ENCODE data around the gene PPIB.
A peak's percentile ranks its signal among the peaks of the same experiment; 100 is the strongest.

Gene PPIB

DNA sequence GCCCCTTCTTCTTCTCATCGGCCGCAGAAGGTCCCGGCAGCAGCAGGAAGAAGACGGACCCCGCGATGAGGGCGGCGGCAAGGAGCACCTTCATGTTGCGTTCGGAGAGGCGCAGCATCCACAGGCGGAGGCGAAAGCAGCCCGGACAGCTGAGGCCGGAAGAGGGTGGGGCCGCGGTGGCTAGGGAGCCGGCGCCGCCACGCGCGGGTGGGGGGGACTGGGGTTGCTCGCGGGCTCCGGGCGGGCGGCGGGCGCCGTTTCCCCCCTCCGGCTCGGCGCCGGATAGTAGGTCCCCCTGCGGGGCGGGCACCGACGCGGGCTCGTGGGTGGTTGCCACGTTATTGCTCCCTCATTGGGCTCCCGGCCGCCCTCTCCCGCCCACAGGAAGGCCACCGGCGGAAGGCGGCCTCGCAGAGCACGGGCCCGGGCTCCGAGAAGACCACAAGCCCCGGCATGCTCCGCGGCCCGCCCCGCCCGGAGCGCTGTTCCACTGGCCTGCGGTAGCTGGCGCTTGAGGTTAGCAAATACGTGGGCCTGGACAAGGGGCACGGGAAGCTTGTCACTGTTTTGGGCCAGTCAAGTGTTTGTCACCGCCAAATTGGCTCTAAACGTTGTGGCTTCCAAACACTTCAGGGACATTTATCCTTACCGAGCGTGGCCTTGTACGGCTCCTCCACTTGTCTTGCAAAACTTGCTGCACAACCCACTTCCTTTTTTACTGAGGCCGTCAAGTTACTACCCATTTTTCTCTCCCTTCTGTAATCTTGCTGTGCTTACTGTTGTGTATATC, at the start of gene PPIB:
TSS of gene PPIB (minus strand) at position 154 of the 790 bp plus-strand sequence. CDS start at position 118, 36 bp downstream.
- Histone ChIP-seq H3K4me1 (ENCODE audit: control insufficient read depth in 5 of 5, insufficient read depth in 5 of 5, low read length in 5 of 5) (peaks cover 5 to 37% (median 29%) of the 10 kb centered on the region in 5 donors), H3K27me3 (ENCODE audit: control insufficient read depth in 5 of 5, insufficient read depth in 4 of 5, low read length in 5 of 5) (no peaks in the 10 kb centered on the region), H3K4me3 (ENCODE audit: low read depth in 1 of 5, low read length in 5 of 5) (peak within 1 kb of the TSS; percentile 78 to 96 (median 85)), H3K9ac (ENCODE audit: low read length in 5 of 5) (peak within 1 kb of the TSS; percentile 66 to 92 (median 82)), H3K9me3 (ENCODE audit: control insufficient read depth in 5 of 5, low read length in 5 of 5) (no peaks in the 10 kb centered on the region), H3K27ac (ENCODE audit: low read depth, low read length) (peak within 1 kb of the TSS; percentile 90), H3K36me3 (ENCODE audit: control insufficient read depth in 5 of 5, insufficient read depth in 5 of 5, low read length in 5 of 5) (peaks cover 0 to 27% (median 24%) of the 10 kb centered on the region in 5 donors)

DNA sequence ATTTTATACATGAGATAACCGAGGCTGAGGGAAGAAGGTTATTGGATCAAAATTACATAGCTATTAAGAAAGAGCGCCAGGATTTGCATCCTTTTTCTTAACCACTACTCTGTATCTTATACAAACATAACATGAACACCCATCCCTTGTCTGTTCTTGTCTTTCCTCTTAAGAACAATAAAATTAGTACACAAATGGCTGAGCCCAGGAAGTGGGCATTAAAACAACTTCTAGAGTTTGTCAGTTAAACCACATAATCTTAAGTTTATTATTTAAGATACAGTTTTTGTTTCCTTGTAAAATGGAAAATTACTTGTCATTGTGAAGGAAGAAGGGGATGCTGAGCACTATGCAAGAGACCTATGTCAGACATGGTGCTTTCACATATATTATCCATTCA, 48.9 kb upstream of the PPIB start:
- H3K27ac ChIP-seq (ENCODE audit: low read depth, low read length): no peak overlapping the region
- H3K36me3 ChIP-seq (ENCODE audit: control insufficient read depth in 5 of 5, insufficient read depth in 5 of 5, low read length in 5 of 5): peaks cover 8 to 31% (median 11%) of the 10 kb centered on the region in 5 donors
- no peak overlapping the region for H3K9ac ChIP-seq (ENCODE audit: low read length in 5 of 5)
- H3K4me3 ChIP-seq (ENCODE audit: low read depth in 1 of 5, low read length in 5 of 5): no peak overlapping the region
- peaks cover 0 to 4% (median 0%) of the 10 kb centered on the region in 5 donors for H3K4me1 ChIP-seq (ENCODE audit: control insufficient read depth in 5 of 5, insufficient read depth in 5 of 5, low read length in 5 of 5)
- no peaks in the 10 kb centered on the region for H3K27me3 ChIP-seq (ENCODE audit: control insufficient read depth in 5 of 5, insufficient read depth in 4 of 5, low read length in 5 of 5)
- H3K9me3 ChIP-seq (ENCODE audit: control insufficient read depth in 5 of 5, low read length in 5 of 5): no peaks in the 10 kb centered on the region

DNA sequence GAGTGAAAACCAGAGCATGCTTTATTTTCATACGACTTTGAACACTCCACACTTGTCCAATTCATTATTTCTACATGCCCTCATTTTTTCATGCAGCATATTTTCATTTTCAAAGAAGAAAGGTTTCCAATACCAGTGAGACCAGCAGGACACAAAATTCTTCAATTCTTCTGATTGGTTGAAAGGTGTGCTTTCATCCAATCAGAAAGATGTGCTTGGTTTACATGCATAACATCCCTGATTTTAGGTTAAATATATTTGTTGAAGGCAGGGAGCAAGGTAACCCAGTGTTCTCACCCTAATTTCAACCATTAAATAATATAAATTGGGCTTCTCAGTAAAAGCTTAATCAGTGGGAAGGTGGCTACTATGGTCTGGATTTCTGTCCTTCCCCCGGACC, 47.5 kb upstream of the PPIB start:
- Histone ChIP-seq H3K4me3 (ENCODE audit: low read depth in 1 of 5, low read length in 5 of 5) (no peak overlapping the region), H3K27ac (ENCODE audit: low read depth, low read length) (no peak overlapping the region), H3K9ac (ENCODE audit: low read length in 5 of 5) (no peak overlapping the region), H3K9me3 (ENCODE audit: control insufficient read depth in 5 of 5, low read length in 5 of 5) (no peaks in the 10 kb centered on the region), H3K36me3 (ENCODE audit: control insufficient read depth in 5 of 5, insufficient read depth in 5 of 5, low read length in 5 of 5) (peaks cover 8 to 31% (median 11%) of the 10 kb centered on the region in 5 donors), H3K27me3 (ENCODE audit: control insufficient read depth in 5 of 5, insufficient read depth in 4 of 5, low read length in 5 of 5) (no peaks in the 10 kb centered on the region), H3K4me1 (ENCODE audit: control insufficient read depth in 5 of 5, insufficient read depth in 5 of 5, low read length in 5 of 5) (no peaks in the 10 kb centered on the region)

DNA sequence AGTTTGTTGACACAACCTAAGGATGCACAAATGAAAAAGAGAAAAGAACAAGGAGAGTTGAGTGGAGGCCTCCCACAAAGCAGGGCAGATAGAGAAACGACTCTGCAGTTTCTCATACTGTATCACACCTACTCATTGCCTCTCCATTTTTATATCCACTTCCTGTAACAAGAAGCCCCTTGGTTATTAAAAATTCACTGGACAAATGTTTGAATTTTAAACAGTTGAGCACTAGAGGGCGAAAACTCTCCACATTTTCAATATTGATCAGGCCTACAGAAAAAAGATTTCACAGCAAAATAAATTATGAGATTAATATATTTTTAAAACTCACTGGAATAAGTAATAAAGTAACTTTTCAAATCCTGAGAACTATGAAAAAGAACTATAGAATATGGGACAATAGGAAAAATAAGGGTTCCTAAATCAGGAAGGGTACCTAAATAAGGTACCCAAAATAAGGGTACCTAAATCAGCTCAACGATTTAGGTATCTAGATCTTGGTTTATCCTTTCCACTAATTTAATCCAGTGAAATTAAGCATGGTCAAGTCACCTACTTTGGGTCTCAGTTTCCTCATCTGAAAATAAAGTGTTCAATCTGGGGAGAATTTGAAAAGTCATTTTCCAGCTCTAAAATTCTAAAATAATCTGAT, 47.0 kb upstream of the PPIB start:
- H3K27ac ChIP-seq (ENCODE audit: low read depth, low read length): no peak overlapping the region
- peaks cover 8 to 31% (median 12%) of the 10 kb centered on the region in 5 donors for H3K36me3 ChIP-seq (ENCODE audit: control insufficient read depth in 5 of 5, insufficient read depth in 5 of 5, low read length in 5 of 5)
- H3K4me3 ChIP-seq (ENCODE audit: low read depth in 1 of 5, low read length in 5 of 5): no peak overlapping the region
- H3K9ac ChIP-seq (ENCODE audit: low read length in 5 of 5): no peak overlapping the region
- no peaks in the 10 kb centered on the region for H3K4me1 ChIP-seq (ENCODE audit: control insufficient read depth in 5 of 5, insufficient read depth in 5 of 5, low read length in 5 of 5)
- no peaks in the 10 kb centered on the region for H3K27me3 ChIP-seq (ENCODE audit: control insufficient read depth in 5 of 5, insufficient read depth in 4 of 5, low read length in 5 of 5)
- no peaks in the 10 kb centered on the region for H3K9me3 ChIP-seq (ENCODE audit: control insufficient read depth in 5 of 5, low read length in 5 of 5)

DNA sequence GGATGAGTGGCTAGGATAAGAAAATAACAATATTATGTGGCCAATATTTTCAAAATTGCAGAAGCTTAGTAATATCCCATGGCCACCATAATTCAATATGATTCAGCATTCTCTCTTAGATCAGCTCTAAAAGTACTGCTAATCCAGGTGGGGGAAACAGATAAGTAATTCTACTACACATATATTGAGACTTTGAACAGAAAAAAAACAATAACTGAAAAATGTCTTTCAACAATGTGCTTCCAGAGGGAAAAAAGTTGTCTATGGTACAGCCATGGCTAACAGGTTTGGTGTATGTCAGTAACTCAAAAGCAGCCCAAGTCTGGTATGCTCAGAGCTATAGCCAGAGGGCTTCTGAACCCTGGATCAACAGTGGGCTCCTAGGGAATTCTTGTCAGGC, 42.4 kb upstream of the PPIB start:
- Histone ChIP-seq H3K27me3 (ENCODE audit: control insufficient read depth in 5 of 5, insufficient read depth in 4 of 5, low read length in 5 of 5) (no peaks in the 10 kb centered on the region), H3K9me3 (ENCODE audit: control insufficient read depth in 5 of 5, low read length in 5 of 5) (no peaks in the 10 kb centered on the region), H3K4me1 (ENCODE audit: control insufficient read depth in 5 of 5, insufficient read depth in 5 of 5, low read length in 5 of 5) (no peaks in the 10 kb centered on the region), H3K9ac (ENCODE audit: low read length in 5 of 5) (no peak overlapping the region), H3K36me3 (ENCODE audit: control insufficient read depth in 5 of 5, insufficient read depth in 5 of 5, low read length in 5 of 5) (peaks cover 12 to 35% (median 23%) of the 10 kb centered on the region in 5 donors), H3K4me3 (ENCODE audit: low read depth in 1 of 5, low read length in 5 of 5) (no peak overlapping the region), H3K27ac (ENCODE audit: low read depth, low read length) (no peak overlapping the region)

DNA sequence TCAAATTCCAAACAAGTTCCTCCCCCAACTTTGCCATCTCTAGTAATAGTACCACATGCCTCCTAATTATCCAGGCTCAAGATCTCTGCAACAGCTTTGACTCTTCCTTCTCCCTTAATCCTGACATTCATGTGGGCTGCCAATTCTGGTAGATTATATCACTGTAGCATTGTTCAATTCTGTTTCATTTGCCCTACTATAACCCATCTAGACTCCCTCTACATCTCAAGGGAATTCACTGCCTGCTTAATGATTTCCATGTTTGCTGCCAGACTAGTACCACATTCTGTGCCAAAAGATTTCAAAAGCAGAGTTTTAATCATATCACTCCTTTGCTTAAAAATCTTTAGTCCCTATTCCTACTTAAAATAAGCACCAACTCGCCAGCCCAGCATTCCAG, 34.6 kb upstream of the PPIB start:
- no peak overlapping the region for H3K9ac ChIP-seq (ENCODE audit: low read length in 5 of 5)
- H3K4me3 ChIP-seq (ENCODE audit: low read depth in 1 of 5, low read length in 5 of 5): no peak overlapping the region
- no peak overlapping the region for H3K27ac ChIP-seq (ENCODE audit: low read depth, low read length)
- peaks cover 16 to 31% (median 16%) of the 10 kb centered on the region in 5 donors for H3K36me3 ChIP-seq (ENCODE audit: control insufficient read depth in 5 of 5, insufficient read depth in 5 of 5, low read length in 5 of 5)
- H3K4me1 ChIP-seq (ENCODE audit: control insufficient read depth in 5 of 5, insufficient read depth in 5 of 5, low read length in 5 of 5): peaks cover 0 to 11% (median 10%) of the 10 kb centered on the region in 5 donors
- no peaks in the 10 kb centered on the region for H3K9me3 ChIP-seq (ENCODE audit: control insufficient read depth in 5 of 5, low read length in 5 of 5)
- H3K27me3 ChIP-seq (ENCODE audit: control insufficient read depth in 5 of 5, insufficient read depth in 4 of 5, low read length in 5 of 5): no peaks in the 10 kb centered on the region

DNA sequence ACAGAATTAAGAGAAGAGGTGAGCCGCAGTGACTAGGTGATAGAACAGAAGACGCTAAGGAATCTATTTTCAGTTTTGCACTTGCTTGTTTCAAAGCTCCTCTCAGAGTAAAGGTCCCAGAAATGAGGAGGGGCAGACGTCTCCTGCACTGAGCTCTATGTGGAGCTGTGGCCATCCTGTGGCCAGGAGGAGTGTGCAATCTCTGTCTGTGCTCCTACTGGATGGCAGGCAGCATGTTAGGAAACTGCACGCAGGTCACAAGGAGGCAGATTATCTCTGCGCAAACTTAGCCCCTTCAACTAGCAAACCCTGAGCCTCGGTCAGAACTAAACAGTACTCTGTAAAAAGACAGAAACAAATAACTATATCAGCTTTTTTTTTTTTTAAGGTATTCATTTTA, 31.1 kb upstream of the PPIB start:
- no peak overlapping the region for H3K27ac ChIP-seq (ENCODE audit: low read depth, low read length)
- no peaks in the 10 kb centered on the region for H3K27me3 ChIP-seq (ENCODE audit: control insufficient read depth in 5 of 5, insufficient read depth in 4 of 5, low read length in 5 of 5)
- H3K9ac ChIP-seq (ENCODE audit: low read length in 5 of 5): no peak overlapping the region
- peaks cover 0 to 11% (median 10%) of the 10 kb centered on the region in 5 donors for H3K4me1 ChIP-seq (ENCODE audit: control insufficient read depth in 5 of 5, insufficient read depth in 5 of 5, low read length in 5 of 5)
- no peak overlapping the region for H3K4me3 ChIP-seq (ENCODE audit: low read depth in 1 of 5, low read length in 5 of 5)
- no peaks in the 10 kb centered on the region for H3K9me3 ChIP-seq (ENCODE audit: control insufficient read depth in 5 of 5, low read length in 5 of 5)
- peaks cover 8 to 19% (median 9%) of the 10 kb centered on the region in 5 donors for H3K36me3 ChIP-seq (ENCODE audit: control insufficient read depth in 5 of 5, insufficient read depth in 5 of 5, low read length in 5 of 5)

DNA sequence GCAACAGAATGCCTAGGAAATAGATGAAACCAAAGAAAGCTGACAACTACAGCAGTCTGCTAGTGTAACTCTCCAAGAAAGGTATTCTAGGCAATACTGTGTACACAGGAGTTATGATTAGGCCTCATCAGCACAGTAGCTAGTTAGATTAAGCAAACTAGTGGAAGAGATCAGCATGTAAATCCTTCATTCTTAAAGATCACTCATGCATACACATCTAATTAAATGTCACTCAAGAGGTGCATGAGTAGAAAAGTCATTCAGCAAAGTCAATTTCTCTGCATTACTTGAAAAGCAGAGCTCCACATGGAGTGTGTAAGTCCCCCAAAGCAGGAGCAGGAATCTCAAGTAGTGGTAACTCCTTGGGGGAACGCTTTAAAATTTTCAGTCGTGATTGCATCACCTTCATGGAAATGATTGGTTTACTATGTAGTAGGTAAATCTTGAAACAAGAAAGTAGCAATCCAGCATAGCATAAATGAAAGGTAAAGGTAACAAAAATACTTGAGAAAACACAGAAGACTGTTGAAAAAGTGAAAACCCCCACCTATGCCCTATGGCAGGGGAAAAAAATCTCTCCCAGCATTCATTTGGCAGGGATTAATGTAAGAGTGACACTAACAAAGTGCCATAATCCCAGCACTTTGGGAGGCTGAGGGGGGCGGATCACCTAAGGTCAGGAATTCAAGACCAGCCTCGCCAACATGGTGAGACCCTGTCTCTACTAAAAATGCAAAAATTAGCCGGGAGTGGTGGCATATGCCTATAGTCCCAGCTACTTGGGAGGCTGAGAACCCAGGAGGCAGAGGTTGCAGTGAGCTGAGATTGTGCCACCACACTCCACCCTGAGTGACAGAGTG, 29.4 kb upstream of the PPIB start:
- peaks cover 0 to 3% (median 2%) of the 10 kb centered on the region in 5 donors for H3K4me1 ChIP-seq (ENCODE audit: control insufficient read depth in 5 of 5, insufficient read depth in 5 of 5, low read length in 5 of 5)
- no peak overlapping the region for H3K9ac ChIP-seq (ENCODE audit: low read length in 5 of 5)
- H3K27me3 ChIP-seq (ENCODE audit: control insufficient read depth in 5 of 5, insufficient read depth in 4 of 5, low read length in 5 of 5): no peaks in the 10 kb centered on the region
- no peak overlapping the region for H3K27ac ChIP-seq (ENCODE audit: low read depth, low read length)
- peaks cover 10 to 23% (median 17%) of the 10 kb centered on the region in 5 donors for H3K36me3 ChIP-seq (ENCODE audit: control insufficient read depth in 5 of 5, insufficient read depth in 5 of 5, low read length in 5 of 5)
- no peaks in the 10 kb centered on the region for H3K9me3 ChIP-seq (ENCODE audit: control insufficient read depth in 5 of 5, low read length in 5 of 5)
- no peak overlapping the region for H3K4me3 ChIP-seq (ENCODE audit: low read depth in 1 of 5, low read length in 5 of 5)

- Histone ChIP-seq H3K27ac (ENCODE audit: low read depth, low read length) (no peak overlapping the region), H3K36me3 (ENCODE audit: control insufficient read depth in 5 of 5, insufficient read depth in 5 of 5, low read length in 5 of 5) (peaks cover 11 to 17% (median 14%) of the 10 kb centered on the region in 5 donors), H3K9ac (ENCODE audit: low read length in 5 of 5) (no peak overlapping the region), H3K9me3 (ENCODE audit: control insufficient read depth in 5 of 5, low read length in 5 of 5) (no peaks in the 10 kb centered on the region), H3K4me1 (ENCODE audit: control insufficient read depth in 5 of 5, insufficient read depth in 5 of 5, low read length in 5 of 5) (peaks cover 0 to 8% (median 6%) of the 10 kb centered on the region in 5 donors), H3K4me3 (ENCODE audit: low read depth in 1 of 5, low read length in 5 of 5) (no peak overlapping the region), H3K27me3 (ENCODE audit: control insufficient read depth in 5 of 5, insufficient read depth in 4 of 5, low read length in 5 of 5) (no peaks in the 10 kb centered on the region)
Observed at GRCh38 chr15:64187396-64188191, 24.8 kb upstream of the PPIB start.
